Ecto neural progenitor cell (in vitro differentiated cells): ENCODE results near the gene ADGRD1.

ENCODE experiments used
- DNase-seq: peaks from one replicate; pipeline ENCODE4 v3.0.0-alpha.2; 2018; ENCODE audit warnings: low spot score

Gene ADGRD1

GRCh38 chr12:131007031-131007739 lies 53.5 kb downstream of the ADGRD1 start:
- no peak for DNase-seq

- DNase-seq, result no peak
Measured at GRCh38 chr12:131007740-131008117, 54.0 kb downstream of the ADGRD1 start.

GRCh38 chr12:131008131-131008912 lies 54.6 kb downstream of the ADGRD1 start:
- DNase-seq, result no peak

GRCh38 chr12:131008913-131009270 lies 55.2 kb downstream of the ADGRD1 start:
- DNase-seq, result no peak

GRCh38 chr12:131009595-131010395 lies 56.1 kb downstream of the ADGRD1 start:
- no peak for DNase-seq

- DNase-seq, result no peak
Measured at GRCh38 chr12:131010396-131011131, 56.9 kb downstream of the ADGRD1 start.

GRCh38 chr12:131011165-131012079 lies 57.7 kb downstream of the ADGRD1 start:
- no peak for DNase-seq

GRCh38 chr12:131012279-131013069 lies 58.8 kb downstream of the ADGRD1 start:
- no peak for DNase-seq

- no peak for DNase-seq
Measured at GRCh38 chr12:131013118-131013517, 59.4 kb downstream of the ADGRD1 start.

- no peak for DNase-seq
Measured at GRCh38 chr12:131014343-131014742, 60.6 kb downstream of the ADGRD1 start.

- DNase-seq, result no peak
Measured at GRCh38 chr12:131015581-131016337, 62.1 kb downstream of the ADGRD1 start.

GRCh38 chr12:131017477-131017991 lies 63.8 kb downstream of the ADGRD1 start:
- DNase-seq, result no peak

GRCh38 chr12:131018019-131018620 lies 64.4 kb downstream of the ADGRD1 start:
- DNase-seq, result no peak

- no peak for DNase-seq
Measured at GRCh38 chr12:131018808-131019397, 65.2 kb downstream of the ADGRD1 start.

- DNase-seq, result no peak
Measured at GRCh38 chr12:131020326-131021153, 66.8 kb downstream of the ADGRD1 start.

- no peak for DNase-seq
Measured at GRCh38 chr12:131021154-131021541, 67.4 kb downstream of the ADGRD1 start.

- no peak for DNase-seq
Measured at GRCh38 chr12:131024026-131024425, 70.3 kb downstream of the ADGRD1 start.
